GM12874 (cell line): ENCODE measurements around the gene CCDC71.

Experiments
- TF ChIP-seq, protein P1 (sequence below): IDR thresholded peaks from 2 replicates; pipeline ENCODE4 v1.5.1; 2011; ENCODE audit warnings: low read depth, mild to moderate bottlenecking, control low read depth, low read length, moderate library complexity; ENCODE audit not compliant: insufficient read depth

The CCDC71 gene

DNA sequence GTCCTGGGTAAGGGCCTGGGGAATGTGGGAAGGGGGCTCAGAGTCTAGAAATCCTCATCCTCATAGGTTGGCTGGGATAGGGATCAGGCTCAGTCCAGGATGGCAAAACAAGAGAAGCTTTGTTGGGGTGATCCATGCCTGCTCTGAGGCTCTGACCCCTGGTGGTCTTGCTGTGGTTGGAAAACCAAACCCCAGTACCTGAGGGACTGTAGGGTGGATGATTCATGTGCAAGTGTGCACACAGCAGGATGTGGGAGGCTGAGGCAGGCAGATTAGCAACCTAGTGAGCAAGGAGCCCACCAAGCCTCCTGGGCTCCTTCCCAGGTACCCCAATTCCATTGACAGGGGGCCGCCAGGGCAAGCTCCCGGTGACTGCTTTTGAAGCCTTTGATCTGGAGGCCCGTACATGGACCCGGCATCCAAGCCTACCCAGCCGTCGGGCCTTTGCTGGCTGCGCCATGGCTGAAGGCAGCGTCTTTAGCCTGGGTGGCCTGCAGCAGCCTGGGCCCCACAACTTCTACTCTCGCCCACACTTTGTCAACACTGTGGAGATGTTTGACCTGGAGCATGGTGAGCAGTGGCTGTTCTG lies 8.4 kb upstream of the CCDC71 start:
- TF ChIP-seq, protein P1, sequence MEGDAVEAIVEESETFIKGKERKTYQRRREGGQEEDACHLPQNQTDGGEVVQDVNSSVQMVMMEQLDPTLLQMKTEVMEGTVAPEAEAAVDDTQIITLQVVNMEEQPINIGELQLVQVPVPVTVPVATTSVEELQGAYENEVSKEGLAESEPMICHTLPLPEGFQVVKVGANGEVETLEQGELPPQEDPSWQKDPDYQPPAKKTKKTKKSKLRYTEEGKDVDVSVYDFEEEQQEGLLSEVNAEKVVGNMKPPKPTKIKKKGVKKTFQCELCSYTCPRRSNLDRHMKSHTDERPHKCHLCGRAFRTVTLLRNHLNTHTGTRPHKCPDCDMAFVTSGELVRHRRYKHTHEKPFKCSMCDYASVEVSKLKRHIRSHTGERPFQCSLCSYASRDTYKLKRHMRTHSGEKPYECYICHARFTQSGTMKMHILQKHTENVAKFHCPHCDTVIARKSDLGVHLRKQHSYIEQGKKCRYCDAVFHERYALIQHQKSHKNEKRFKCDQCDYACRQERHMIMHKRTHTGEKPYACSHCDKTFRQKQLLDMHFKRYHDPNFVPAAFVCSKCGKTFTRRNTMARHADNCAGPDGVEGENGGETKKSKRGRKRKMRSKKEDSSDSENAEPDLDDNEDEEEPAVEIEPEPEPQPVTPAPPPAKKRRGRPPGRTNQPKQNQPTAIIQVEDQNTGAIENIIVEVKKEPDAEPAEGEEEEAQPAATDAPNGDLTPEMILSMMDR = no peak

DNA sequence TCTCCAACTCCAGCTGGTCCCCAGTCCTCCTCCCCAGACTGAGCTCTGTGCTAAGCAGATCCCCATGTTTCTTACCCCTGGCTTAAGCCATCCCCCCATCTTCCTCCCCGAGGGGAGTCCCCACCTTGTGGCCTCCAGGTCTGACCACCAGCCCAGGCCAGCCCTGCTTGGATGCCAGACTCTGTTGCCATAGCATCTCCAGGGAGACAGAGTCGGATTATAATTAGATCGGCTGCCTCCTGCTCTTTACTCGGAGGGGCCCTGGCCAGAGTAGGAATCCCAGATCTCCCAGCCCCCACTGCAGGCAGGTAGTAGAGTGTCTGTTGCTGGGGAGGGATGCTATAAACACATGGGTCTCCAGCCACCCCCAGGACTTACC lies 7.7 kb upstream of the CCDC71 start:
- TF ChIP-seq, protein P1 = no peak

DNA sequence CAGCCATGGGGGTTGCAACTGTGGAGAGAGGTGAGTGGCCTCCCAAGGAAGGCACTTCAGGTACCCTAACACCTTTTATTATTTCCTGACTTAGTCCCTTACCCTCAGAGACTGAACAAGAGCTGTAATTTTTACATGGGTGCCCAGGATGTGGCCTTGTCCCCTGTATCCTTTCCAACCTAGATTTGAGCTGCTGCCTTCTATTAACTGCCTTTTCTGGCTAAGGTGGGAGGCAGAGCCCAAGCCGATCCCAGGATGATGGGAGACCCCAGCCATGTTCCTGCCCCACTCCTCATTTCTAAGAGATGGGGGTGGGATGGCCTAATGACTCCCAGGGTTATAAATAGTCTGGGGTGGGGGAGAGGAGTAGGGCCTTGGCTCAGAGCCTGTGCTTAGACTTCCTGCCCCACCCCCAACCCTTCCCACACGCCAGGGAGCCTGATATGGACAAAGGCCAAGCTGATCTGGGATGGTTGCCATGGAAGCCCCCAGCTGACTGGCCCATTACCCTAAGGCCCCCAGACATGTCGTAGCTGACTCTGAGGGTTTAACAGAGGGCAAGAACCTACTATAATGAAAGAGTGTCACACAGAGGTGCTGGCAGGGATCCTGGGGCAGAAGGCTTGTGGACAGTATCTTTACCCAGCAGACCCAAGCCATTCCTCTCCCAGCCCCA lies 7.1 kb upstream of the CCDC71 start:
- TF ChIP-seq, protein P1 = no peak

DNA sequence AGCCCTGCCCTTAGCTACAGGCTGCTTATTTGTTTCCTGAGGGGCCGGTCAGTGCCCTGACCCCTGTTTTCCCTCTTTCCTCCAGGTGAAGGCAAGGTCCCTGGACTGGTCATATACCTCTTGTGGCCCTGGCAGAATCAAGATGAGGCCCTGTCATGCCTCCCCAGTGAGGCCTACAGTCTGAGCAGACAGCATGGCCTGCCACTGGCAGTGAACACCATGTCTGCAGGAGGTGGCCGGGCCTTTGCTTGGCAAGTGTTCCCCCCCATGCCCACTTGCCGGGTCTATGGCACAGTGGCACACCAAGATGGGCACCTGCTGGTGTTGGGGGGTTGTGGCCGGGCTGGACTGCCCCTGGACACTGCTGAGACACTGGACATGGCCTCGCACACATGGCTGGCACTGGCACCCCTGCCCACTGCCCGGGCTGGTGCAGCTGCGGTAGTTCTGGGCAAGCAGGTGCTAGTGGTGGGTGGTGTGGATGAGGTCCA lies 6.5 kb upstream of the CCDC71 start:
- TF ChIP-seq, protein P1 = no peak

DNA sequence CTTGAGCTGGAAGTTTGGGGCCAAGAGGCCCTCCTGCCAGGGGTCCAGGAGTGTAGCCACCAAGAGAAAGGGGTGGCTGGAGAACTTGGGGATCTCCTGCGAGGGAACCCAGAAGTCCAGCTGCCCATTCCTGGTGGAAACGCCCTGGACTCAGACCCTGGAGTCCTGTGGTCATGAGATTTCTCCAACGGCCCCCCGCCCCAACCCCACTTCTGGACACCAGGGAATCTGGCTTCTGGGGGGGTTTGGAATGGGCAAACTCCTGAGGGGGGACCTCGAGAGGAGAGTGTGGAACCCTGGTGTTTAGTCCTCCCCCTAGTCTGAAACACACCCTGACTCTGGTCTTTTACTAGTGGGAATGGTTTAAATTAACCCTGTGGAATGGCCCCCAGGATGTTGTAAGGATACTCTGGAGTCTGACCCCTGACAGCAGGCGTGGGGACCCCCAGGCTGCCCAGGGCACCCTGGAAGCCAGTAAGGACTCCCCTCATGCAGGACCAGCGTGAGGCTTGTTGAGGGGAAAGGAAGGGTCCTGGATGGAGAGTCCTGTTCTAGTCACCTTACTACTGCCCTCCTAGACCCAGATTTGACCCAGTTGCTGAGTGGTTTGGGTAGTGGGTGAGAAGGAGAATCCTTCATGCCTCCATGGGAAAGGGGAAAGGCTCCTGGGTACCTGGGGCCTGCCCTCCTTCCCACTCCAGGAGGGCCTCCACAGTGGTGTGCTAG lies 5.8 kb upstream of the CCDC71 start:
- TF ChIP-seq, protein P1 = no peak

DNA sequence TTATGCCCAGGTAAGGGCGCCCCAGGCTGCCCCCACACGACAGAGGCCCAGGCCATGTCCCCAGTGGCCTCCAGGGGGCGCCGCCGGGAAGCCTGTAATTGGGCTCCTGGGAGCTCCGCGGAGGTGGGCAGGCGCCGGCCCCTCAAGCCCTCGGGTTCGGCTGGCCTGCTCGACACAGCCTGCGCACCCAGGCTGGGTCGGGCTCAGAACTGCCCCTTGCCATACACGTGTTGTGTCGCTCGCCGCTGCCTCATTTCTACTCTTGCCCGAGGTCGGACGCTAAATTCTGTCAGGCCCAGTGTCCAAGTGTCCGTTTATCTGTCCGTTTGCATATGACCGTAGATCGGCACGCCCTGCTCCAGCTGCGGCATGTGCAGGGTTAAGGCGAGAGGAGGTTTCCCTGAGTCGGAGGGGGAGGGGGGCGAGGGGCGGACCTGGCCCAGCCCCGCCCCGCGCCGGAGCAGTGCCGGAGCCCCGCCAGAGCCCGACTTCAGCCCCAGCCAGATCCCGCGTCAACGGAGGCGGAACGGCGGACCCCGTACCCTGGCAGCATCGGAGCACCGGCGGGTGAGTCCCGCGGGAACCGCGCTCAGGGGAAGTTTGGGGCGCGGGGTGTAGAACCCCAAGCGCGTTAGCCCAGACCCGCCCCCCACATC lies 5.1 kb upstream of the CCDC71 start, which contains the start of gene KLHDC8B:
TSS of gene KLHDC8B (plus strand) at position 480 of the 656 bp plus-strand sequence. CDS start 1,172 bp downstream, outside the sequence.
- TF ChIP-seq, protein P1 = peak; percentile 96

DNA sequence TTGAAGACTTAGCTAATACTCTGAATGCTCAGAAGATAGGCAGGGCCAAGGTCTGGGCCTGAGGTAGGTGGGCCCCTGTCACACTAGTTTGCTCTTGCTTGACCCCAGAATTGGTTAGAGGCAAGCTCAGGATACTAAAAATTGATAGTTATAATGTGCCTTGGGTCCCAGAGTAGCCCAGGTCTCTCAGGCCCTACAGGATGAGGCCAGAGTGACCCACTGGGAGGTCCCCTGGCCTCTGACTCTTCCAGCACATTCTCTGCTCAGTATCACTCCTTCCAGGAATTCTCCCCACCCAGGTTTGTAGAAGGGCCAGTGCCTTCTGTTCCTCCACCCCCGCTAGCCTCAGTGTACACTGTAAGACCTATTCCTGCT lies 4.6 kb upstream of the CCDC71 start:
- TF ChIP-seq, protein P1 = no peak
